GM18511 (cell line): Measurements from ENCODE around the gene NREP.

Experiments
- ATAC-seq: cut with Tn5 transposase; IDR thresholded peaks from one replicate; pipeline ENCODE4 v1.9.1; 2021; ENCODE audit warnings: mild to moderate bottlenecking, moderate library complexity; ENCODE audit not compliant: unreplicated experiment

NREP gene

DNA sequence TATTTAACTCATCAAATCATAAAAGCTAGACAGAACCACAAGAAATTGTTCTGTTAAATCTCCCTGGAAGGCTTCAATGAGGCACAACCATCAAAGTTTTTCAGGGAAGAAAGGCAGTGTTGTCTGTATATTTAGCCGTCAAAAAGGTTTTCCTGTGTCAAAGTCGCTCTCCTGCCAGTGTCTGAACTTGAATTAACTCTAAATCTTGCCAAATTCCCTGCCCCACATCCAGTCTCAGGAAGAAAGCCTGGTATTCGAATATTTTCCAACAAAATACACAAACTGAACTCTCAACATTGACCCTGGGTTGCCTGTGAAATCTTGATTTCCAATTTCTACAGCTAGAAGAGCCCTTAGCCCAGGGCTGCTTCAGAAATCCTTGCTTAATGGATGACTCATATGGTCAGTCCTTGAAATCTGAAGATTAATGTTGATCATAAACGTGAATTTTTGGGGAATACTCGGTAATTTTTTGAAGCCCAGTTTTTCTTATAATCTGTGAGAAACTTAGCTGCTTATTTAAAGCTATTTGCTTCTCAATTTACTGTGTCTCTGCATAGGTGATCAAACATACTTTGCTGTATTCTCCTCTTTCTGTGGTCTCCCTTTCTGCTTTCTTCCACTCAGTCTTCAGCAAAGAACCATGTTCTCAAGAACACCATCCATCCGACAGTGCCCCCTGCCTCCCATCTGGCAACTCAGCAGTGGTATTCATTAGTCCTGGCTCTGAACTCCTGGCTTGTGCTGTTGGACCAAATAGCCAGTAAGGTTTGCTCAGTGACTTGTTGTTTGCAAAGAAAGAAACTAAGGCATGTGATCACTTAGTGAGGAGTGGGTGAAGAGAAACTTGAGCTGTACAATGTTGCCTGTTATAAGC lies 58.9 kb downstream of the NREP start:
- no peak for ATAC-seq

DNA sequence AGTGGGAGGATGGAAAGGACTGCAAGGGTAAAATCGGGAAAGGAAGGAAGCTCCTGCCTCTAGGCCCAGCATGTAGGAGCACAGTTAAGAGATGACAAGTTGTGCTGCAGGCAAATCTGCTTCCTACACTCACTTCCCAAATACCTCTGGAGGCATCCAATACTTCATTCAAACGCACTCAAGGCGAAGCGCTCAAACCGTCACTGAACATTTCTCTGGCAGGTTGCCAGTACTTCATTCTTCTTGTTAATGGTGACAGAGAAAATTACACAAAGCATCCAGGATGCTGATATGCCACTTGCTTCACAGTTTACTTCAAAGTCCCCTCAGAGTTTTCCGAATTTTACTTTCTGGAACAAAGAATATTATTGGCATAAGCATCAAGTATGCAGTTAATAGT lies 59.8 kb downstream of the NREP start:
- no peak for ATAC-seq

DNA sequence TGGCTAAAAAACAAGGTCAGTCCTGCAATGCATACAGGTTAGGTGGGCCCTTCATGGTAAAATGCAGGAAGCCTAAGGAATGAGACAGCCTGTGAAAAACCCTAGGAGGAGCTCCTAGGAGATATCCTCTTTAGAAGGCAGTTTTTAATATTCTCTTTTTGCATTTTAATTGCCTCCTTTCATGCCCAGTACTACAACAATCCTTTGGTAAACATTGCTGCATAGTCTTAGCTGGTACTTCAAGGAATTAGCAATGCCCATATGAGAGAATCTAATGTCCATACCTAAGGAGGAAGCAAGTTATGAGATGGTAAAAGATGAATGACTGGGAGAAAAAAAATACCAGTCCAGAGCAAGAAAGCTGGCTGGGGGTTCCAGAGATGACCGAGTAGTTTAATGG lies 61.0 kb downstream of the NREP start:
- no peak for ATAC-seq

DNA sequence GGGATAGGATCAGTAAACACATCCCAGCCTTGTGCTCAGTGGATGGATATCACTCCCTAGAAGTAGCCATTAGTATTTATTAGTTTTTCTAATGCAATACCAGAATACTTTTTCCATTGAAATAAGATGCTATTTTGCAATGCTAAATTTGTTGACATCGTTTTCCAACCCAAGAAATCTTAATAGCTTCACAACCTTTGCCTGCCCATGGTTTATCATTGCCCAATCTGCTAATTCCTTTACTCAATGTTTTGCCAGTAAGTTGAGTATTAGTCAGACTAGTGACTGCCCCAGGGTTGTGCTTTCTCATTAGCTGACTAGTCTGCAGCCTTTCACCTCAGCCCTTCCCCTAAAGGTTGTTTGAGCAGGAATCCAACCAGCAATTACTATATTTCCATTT lies 62.9 kb downstream of the NREP start:
- no peak for ATAC-seq

DNA sequence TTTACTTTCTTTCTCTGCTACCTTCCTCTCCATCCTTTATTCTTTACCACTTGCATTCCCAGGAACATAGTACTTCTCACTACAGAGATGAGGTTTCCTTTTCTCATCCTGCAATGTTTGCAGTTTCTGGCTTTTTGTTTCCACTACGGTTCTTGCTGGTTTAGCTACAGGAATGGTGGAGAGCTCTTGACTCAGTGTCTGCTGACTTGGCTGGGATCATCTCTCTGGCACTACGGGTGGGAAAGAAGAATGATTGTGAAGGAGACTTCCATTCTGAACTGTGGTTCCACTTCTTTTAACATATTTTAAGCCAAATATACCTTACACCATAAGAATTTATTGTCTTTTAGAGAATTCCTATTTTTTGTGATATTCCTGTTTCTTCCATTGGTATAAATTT lies 65.1 kb downstream of the NREP start:
- no peak for ATAC-seq

DNA sequence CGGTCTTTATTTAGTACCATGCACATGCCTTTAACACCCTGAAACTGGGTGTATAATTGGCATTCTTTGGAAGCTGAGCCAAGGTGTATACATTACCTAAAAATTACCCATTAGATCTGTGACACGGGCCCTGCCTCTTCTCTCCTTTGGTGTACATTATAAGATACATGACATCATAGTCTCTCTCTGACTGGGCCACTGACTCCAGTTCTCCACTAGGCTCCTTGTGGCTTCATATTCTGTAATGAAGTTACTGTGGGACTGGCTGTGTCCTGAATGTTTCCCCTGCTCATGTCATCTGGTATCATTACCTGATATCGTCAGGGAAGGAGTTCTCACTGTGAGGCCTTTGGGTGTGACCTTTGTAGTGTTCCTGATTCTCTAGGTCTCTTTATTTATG lies 65.5 kb downstream of the NREP start:
- no peak for ATAC-seq

DNA sequence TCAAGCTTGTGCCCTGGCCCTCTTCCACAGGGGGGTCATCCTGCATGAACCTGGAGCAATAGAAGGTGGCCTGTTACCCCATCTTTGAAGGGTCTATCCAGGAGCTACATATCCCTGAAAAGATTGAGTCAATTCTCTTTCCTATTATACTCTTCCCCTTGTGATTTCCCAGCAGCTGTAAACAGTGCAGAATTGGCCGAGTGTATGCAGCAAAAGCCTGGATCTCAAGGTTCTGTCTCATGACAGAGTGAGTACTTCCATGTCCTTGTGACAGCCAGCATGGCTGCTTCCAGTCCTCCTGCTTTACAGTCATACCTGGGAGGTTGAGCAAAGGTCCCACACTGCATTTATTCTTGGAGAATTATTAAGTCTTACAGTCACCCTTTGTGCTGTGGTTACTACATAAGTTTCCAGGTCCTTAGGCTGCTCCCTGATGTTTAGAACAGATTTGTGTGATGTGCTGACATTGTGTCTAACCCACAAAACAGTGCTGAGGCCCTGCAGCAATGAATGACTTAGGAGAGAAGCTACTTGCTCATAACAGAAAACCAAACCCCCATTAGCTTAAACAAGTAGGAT lies 67.5 kb downstream of the NREP start:
- no peak for ATAC-seq

DNA sequence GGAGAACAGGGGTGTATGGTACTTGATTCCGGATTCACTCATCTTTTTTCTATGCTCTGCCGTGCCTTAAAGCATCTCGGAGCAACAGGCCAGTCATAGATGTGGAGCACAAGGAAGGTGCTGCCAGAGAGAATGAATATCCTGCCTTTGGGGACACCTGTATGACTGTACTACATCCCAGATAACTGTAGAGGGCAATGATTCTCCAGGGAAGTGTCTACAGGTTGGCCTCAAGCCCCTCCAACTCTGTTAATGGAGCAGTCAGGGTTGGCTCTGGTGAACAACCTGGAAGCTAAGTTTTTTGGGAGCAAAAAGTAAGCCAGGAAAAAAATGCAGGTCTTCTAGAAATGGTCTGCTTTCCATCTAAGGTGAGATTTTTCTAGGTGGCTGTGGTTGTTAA lies 71.0 kb downstream of the NREP start:
- ATAC-seq, result no peak

DNA sequence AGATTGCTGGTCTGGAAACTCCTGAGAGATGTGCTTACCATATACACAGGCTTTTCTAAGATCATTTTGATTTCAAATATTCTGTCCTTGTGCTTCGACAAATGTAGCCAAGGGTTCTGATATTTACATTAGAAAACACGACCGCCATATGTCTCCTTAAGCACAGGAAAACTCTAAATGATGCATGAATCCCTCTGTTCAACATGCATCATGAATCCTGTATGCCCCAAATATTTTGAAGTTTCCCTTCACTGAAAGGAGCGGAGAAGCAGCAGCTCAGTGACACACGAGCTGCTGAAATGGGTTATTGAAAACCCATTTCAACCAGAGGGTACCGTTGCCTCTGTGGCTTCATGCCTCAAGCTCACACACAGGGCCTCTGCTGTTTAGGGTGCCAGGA lies 74.4 kb downstream of the NREP start:
- no peak for ATAC-seq

DNA sequence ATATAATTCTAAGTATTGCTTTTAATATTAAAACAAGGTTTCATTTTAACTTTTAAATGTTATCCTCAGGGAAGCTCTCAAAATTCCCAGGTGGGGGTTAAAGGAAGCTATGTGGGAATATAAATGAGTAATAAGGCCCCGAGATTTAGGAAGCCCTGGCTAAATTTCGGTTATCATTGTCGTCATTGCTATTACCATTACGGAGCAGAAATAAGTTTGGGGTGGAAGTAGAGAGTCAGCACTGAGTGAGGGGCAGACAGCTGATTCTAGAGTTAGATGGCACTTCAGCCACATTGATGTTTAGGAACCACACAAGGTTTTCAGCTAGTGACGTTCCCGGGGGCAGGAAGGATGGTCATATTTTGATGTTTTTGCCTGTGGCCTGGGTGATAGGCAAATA lies 74.9 kb downstream of the NREP start:
- ATAC-seq, result no peak

DNA sequence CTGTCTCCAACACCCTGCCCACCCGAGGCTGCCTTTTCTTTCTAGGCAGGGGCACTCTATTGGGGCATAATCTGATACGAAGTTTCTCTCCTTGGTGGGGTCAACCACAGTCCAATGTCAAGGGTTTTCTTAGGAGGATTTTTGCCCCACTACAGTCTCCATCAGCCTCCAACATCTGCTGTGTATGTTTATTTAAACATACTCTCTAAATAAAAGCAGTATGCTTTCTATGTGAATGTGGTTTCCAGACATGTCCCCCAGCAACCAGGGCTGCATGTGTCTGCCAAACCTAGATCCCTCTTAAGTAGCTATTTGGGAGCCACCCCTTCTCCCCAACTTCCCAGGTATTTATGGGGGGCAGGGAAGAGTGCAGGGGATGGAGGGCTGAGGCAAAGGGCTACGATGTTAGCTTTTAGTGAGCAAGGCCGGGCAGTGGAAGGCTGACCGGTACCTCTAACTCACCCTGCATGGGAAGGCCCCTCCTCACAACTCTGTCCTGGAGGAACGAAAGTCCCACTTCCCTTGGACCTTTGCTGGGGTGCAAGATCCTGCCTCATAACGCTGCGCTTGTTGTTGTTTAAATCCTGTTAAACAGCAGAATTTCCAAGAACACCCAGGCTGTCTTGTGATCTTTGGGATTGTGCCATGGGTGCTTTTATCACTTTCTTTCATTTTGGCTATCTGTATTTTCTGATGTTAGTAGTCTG lies 75.4 kb downstream of the NREP start:
- ATAC-seq, result no peak

DNA sequence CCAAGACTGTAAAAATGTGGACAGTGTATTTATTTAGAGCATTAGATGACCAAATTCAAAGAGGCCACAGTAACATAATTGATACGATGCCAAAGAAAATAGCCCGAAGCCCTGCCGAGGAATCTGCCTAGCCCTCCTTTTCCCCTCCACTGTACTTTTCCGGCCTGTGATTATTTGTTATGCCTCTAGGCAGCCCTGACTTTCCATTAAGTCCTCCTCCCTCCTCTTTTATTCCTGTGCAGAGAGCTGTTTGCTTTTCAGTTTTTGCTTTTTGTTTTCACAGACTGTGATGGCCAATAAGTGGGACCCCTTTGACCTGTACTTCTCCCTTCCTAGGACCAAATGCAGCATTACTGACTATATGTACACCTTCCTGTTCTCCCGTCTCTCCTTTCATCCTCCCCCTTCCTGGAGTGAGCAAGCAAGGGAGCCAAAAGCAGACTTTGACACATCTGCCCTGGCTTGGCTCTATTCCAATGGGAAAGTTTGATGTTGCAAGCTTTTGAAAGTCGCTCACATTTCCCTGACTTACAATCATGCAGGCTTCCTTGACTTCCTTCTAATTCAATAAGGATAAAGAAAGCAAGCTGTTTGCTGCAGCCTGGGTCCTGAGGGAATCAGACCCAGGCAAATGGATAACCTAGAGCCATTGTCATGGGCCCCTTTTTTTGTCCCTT lies 76.1 kb downstream of the NREP start:
- ATAC-seq, result no peak

DNA sequence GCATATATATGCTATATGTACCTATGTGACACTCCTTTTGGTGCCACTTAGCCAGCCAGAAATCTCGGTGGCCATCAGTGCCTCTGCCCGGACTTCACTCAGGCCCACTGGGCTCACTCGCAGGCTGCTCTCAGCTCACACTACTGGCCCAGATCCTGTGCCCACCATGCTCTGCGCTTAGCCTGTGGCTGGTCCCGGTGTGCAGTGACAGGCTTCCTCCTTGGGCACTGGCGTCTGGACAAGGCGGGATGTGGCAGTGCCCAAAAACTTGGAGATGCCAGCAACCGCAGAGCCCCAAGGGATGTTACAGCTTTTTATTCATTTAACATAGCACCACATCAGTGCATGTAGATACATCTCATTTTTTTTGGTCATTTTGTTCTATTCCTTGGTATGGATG lies 77.4 kb downstream of the NREP start:
- ATAC-seq, result no peak
